Kidney epithelial cell (primary cell): ENCODE results near the gene ANKRD55. TPM values are rescaled to one million over a fixed set of nuclear protein-coding genes. Genes with fewer than 3 reads are reported as not detected.
"Not testable (repeated sequence)": the region's sequence is repeated elsewhere in the genome, so short reads cannot be mapped to it uniquely, and the experiment has no call there.

Experiments
- DNase-seq: peaks from one replicate; pipeline ENCODE4 v3.0.0-alpha.2; 2010; ENCODE audit warnings: low read depth
- H3K27me3 ChIP-seq: 2 replicates; pipeline ENCODE4 v1.6.0; 2011; ENCODE audit warnings: low read length; ENCODE audit not compliant: control insufficient read depth, insufficient read depth
- H3K36me3 ChIP-seq: 2 replicates; pipeline ENCODE4 v1.5.1; 2011; ENCODE audit warnings: low read length; ENCODE audit not compliant: control insufficient read depth, insufficient read depth
- H3K4me3 ChIP-seq: 2 replicates; pipeline ENCODE4 v1.5.1; 2011; ENCODE audit warnings: low read depth, mild to moderate bottlenecking, control low read depth, low read length
- CTCF ChIP-seq: IDR thresholded peaks from 2 replicates; pipeline ENCODE4 v1.5.1; 2011; ENCODE audit warnings: mild to moderate bottlenecking, moderate library complexity, low read length, control low read depth, inconsistent platforms; ENCODE audit not compliant: insufficient read depth, poor library complexity, severe bottlenecking
- total RNA-seq: library from RNA; depleted of rRNA; stranded (reverse); fragments of >200 nt; gene quantifications from 2 replicates; pipeline ENCODE4 v1.2.3, GENCODE V29; 2015

The ANKRD55 gene
- total RNA-seq, 1 donor from 2014 or later, result not detected

DNA sequence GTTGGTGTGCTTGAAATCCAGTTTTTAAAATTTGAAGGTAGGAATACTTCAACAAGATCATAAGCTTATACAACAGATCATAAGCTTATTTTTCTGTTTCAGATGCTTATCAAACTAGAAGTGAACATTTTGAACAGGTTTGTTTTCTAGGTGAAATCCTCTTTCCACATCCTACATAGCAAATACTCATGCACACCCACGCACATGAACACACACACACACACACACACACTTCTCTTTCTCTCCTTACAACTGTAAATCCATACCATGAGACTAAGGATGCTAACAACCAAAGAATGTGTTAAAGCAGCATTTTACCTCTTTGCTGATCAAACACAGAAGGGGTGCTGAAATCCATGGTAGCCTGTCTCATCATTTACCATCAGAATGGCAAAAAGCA, 592 bp downstream of the ANKRD55 start:
- no peak for TF ChIP-seq CTCF
- H3K4me3 ChIP-seq, result no peak overlapping the region
- H3K36me3 ChIP-seq, result no peaks in the 10 kb centered on the region
- DNase-seq, result no peak
- no peaks in the 10 kb centered on the region for H3K27me3 ChIP-seq

DNA sequence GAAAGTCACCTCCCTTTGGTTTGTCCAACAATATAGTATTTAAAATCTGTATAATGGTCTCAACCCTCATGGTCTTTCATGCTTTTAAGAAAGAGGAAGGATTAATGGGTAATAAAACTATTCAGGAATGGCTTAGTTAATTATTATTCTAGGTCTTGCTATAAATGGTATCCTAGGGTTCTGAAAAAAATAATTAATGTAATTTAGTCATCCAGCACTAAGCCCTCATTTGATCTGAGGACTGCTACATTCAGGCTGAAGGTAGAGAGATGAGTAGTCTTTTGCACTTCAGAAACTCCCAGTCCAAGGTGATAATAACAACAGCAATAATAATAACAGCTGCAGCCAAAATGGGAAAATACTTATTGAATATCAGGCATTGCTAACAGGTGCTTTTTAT, 2.6 kb downstream of the ANKRD55 start:
- Histone ChIP-seq H3K36me3 (no peaks in the 10 kb centered on the region), H3K27me3 (no peaks in the 10 kb centered on the region), H3K4me3 (no peak overlapping the region)
- DNase-seq, result no peak
- TF ChIP-seq CTCF, result no peak

- no peak overlapping the region for H3K4me3 ChIP-seq
- no peaks in the 10 kb centered on the region for H3K36me3 ChIP-seq
- no peak for DNase-seq
- TF ChIP-seq CTCF, result no peak
- no peaks in the 10 kb centered on the region for H3K27me3 ChIP-seq
Observed at GRCh38 chr5:56229111-56229510, 4.0 kb downstream of the ANKRD55 start.

DNA sequence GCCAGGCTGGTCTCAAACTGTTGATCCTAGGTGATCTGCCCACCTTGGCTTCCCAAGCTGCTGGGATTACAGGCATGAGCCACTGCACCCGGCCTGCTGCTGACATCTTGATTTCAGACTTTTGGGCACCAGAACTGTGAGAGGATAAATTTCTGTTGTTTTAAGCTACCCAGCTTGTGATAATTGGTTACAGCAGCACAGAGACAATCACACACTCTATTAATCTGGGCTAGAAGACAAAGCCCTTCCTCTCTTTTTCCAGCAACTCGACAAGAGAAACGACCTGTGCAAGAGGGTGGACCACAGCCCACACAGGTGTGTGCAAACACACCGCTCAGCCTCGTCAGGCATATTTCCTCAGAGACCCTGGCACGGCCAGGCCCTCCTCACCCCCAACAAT, 4.5 kb downstream of the ANKRD55 start:
- no peak for TF ChIP-seq CTCF
- no peak for DNase-seq
- Histone ChIP-seq H3K27me3 (no peaks in the 10 kb centered on the region), H3K4me3 (no peak overlapping the region), H3K36me3 (no peaks in the 10 kb centered on the region)

DNA sequence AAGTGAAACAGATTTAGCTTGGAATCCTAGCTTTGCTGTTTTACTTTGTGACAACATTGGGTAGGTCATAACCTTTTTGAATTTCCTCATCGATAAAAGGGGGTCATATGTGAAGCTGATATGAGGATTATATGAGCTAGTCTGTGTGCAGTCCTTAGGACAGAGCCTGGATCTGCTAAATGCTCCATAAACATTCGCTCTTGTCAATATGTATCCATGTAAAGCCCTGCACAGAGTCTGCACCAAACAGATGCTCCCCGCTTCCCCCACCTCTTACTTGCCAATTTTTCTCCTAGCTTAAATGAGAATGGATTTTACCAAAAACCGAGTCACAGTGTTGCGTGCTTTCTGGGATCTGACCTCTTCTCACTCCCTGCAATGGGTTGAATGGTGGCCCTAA, 5.4 kb downstream of the ANKRD55 start:
- DNase-seq, result no peak
- no peak for TF ChIP-seq CTCF
- Histone ChIP-seq H3K36me3 (no peaks in the 10 kb centered on the region), H3K4me3 (no peak overlapping the region), H3K27me3 (no peaks in the 10 kb centered on the region)

GRCh38 chr5:56223298-56223697, 9.8 kb downstream of the ANKRD55 start:
- H3K27me3 ChIP-seq, H3K4me3 ChIP-seq, DNase-seq, H3K36me3 ChIP-seq: not testable (repeated sequence)

DNA sequence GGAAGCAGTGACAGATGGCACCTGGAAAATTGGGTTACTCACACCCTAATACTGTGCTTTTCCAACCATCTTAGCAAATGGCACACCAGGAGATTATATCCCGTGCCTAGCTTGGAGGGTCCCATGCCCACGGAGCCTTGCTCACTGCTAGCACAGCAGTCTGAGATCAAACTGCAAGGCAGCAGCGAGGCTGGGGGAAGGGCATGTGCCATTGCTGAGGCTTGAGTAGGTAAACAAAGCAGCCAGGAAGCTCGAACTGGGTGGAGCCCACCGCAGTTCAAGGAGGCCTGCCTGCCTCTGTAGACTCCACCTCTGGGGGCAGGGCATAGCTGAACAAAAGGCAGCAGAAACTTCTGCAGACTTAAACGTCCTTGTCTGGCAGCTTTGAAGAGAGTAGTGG, 11.5 kb downstream of the ANKRD55 start:
- H3K36me3 ChIP-seq, H3K27me3 ChIP-seq, DNase-seq, H3K4me3 ChIP-seq: not testable (repeated sequence)
